GM19351 (cell line): Measurements from ENCODE around the gene INPP5K.
A peak's percentile ranks its signal among the peaks of the same experiment; 100 is the strongest.
"Not testable (repeated sequence)": the region's sequence is repeated elsewhere in the genome, so short reads cannot be mapped to it uniquely, and the experiment has no call there.

ENCODE experiments used
- ATAC-seq: cut with Tn5 transposase; IDR thresholded peaks from one replicate; pipeline ENCODE4 v1.9.1; 2021; ENCODE audit warnings: mild to moderate bottlenecking, moderate library complexity; ENCODE audit not compliant: unreplicated experiment

INPP5K gene

DNA sequence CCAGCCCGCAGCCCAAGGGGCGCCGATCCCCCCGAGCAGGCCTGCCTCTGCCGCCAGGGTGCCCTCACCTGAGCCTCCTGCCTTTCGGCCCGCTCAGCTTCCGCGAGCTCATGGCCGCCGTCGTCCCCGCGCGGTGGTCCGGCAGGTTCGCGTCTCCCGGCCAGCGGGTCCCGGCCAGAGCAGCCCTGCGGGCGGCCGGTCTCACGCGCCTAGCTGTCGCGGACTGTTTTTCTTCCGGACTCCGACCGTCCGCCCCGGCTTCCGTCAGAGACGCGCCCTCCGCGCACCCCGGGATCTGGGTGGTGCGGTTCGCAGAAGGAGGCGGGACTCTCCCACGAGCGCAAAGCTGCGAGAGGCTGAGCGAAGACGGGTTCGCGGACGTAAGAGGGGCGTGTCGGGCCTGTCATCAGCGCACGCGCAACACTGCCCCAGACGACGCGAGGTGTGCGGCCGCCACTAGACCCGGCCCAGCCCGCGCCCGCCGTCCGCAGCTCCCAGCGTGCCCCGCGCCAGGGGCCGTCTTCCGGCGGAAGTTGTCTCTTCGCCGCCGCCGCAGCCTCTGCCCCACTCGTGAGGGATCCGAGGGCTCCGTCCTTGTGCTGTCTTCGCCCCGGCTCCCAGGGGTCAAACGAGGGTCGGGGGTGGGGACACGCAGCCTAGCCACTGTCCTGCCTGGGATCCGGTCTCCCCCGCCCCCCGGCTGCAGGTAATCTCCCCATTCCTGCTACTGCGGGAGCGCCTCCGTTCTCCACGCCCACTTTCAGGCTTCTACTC, at the start of gene INPP5K:
Gene INPP5K, minus strand, starts transcription at position 225 of the 774 bp plus-strand sequence. Its CDS starts 113 bp downstream, at position 112.
- ATAC-seq, result peak; percentile 92

DNA sequence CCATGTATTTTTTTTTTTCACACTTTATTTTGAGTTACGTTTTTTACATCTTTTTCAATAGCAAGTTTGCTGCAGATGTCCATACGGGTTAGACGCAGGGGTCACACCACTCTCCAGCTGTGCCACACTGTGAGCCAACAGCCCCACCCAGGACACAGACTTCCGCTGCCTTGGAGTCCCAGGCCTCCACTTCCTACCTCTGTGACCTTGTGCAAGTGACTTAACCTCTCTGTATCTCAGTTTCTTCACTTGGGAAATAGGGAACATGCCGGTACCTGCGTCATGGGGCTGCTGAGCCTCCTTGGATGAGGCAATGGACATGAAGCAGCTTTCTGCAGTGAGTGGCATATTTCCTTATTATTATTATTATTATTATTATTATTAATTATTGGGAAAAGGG, 49.5 kb upstream of the INPP5K start:
- ATAC-seq, result no peak

DNA sequence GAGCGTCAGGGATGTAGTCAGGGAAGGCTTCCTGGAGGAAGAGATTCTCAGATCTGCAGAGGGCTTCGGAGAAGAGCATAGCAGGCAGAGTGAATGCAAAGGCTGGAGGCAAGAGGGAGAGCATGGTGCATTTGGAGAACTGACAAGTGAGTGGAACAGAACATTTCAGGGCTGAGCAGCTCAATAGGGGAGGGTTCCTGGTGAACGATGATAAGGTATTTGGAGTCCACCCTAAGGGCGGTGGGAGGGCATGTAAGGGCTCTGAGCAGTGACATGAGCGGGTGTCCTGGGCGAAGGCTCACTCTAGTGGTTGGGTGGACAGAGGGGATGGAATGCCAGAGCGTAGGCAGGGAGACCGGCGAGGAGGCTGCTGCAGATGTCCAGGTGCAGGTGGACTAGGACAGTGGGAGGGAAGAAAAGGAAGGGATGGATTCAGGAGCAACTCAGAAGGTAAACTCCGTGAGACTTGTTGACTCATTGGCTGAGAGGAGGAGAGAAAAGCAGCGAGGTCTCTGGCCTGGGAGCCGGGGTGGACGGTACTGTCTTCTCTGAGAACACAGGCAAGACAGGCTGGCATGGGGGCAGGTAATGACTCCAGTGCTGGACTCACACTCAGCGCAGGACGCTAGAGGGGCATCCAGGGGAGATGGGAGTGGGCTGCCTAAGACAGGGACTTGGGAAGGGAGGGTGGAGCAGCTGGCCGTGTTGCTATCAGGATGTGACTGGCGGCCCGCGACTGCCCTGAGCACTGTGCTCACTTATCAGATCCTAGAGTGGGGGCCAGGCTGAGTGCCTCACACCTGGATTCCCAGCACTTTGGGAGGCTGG, 47.6 kb upstream of the INPP5K start:
- no peak for ATAC-seq

DNA sequence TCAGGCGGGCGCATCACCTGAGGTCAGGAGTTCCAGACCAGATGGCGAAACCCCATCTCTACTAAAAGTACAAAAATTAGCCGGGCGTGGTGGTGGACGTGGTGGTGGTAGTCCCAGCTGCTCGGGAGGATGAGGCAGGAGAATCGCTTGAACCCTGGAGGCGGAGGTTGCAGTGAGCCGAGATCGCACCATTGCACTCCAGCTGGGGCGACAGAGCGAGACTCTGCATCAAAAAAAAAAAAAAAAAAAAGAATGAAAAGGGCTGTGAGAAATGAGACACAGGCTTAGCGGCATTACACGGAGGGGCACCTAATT, 47.0 kb upstream of the INPP5K start:
- ATAC-seq, result not testable (repeated sequence)

DNA sequence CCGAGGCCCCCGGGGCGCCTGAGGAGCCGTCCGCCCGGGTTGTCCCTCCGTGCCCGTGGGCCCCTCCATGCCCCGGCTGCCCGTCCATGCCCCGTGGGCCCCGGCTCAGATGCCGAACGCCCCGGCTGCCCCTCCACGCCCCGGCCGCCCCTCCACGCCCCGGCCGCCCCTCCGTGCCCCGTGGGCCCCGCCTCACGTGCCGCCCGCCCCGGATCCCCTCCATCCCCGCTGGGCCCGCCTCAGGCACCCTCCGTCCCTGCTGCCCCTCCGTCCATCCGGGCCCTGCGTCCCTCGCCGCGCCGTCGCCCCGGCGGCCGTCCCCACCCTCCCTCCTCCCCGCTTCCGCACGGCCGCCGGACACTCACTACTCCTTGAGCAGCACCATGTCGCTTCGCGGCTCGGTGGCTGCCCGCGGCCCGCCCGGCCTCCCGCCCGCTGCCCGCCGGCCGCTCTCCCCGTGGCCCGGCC, 45.8 kb upstream of the INPP5K start:
- peak; percentile 40 for ATAC-seq

DNA sequence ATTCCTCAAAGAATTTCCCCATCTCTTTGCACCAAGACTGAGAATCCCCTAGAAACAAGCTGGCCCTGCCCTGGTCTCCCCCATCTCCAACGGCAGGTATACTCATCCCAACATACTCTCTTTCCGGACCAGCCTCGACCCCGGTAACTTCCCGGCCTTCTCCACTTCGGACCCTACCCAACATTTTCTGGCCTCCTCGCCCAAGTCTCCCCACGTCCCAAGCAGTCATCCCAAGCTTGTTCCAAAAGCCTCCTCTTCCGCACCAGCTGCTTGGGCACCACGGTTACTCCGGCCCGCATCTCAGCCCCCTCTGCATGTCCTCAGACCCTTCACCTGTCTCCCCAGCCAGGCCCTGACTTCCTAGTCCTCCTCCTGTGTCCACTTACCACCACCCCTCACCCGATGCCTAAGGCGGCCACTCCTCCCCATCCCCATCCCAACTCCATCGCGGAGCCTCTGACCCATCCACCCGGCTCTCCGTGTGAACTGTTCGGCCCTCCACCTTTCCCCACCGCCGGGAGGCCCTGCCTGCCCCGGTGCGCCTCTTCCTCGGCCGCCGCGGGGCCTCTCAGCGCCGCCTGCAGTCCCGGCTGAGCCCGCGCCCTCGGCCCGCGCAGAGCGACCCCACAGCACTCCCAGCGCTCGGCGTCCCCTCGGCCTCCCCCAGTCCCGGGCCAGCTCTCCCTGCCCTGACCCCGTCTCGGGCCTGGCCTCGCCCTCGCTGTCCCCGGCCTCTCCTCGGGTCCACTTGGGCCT, 45.2 kb upstream of the INPP5K start:
- ATAC-seq, result no peak

DNA sequence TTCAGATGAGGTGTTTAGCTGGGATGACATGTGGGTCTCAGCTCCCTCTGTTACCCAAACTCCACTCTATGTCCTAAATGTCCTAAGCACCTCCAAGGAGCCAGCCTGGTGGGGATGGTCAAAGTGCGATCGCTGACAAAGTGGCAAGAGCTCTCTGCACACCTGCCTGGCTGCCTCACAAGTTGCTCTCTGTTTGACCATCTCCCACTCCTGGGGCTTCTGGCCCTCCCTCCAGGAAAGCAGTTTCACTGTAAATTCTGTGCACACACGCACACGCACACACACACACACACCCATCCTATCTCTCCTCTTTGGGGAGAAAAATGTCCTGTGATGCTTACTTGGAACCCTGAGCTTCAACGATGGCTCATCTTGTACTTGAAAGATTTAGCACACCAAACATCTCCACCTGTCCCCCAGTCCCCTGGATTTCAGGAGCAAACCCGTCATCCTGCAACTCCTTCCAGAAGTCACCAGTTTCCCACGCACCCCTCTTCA, 44.5 kb upstream of the INPP5K start:
- ATAC-seq, result no peak

DNA sequence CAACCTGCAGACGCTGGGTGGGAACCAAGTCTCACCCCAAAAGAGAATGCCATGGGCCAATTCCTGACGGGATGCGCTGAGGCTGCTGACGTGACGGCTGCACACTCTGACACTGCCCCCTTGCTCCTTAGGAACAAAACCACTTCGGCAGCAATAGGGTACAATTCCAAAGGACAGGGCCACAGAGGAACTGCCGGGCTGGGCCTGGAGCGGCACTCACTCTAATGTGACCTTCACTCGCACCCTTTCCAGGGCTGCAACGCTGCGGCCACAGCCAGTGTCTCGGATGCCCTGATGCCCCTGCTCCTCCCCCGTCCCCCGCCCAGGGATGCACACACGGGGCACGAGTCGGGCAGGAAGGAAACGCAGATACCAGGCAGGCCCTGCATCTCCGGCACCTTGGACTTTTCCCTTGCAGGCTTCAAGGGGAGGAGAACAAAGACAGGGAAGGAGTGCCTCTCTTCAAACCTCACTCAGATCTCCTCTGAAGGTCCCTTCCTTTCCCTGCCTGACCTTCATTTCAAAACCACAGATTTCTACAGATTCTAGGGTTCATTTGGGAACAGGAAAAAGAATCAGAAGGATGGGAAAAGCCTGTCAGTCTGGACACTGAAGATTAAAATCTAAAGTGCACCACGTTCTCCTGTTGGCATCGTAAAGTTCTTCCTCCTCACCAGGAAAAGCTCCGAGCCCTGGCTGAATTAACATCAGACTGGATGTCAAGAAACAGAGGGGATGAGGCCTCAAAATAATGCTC, 43.9 kb upstream of the INPP5K start:
- ATAC-seq, result no peak

DNA sequence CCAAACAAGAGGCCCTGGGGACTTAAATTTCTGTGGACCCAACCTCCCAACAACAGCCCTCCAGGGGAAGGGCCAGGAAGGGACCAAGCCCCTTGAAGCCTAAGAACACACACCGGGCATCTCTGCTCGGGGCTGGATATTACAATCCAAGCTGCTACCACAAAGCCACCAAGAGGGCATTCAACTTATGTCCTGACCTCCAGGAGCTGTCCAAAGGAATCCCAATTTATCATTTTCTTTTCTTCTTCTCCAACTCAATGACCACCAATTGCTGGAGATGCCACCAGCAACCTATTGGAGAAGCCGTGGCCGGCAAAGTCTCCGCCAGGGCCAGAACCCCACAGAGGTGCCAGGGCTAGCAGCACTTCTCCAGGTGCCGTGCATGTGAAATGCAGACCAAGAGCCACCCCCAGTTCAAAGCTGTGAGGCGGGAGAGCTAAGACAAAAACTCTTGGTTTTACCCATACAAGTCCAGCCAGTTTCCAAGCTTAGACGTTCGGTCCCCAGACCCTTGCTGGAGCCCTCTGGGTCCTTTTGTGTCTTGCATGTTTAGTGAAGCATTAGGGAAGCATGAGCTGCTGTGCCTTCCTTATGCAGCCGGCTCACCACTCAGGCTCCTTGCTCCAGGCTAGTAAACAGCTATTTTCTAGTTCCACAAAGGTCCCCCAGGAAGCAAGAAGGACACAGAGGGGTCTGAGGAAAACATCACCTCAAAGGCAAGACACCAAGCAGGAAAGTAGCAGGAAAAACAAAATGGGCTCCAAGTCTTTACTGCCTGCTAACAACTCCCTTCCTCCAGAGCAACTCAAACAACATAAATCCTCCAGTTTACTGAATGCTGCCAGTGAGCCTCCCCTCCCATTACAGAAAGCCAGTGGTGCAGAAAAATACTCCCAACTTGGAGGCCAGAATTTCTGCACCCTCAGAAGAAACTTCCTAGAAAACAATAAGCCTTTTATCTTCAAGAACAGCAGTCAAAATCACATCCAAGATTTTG, 42.9 kb upstream of the INPP5K start:
- no peak for ATAC-seq

DNA sequence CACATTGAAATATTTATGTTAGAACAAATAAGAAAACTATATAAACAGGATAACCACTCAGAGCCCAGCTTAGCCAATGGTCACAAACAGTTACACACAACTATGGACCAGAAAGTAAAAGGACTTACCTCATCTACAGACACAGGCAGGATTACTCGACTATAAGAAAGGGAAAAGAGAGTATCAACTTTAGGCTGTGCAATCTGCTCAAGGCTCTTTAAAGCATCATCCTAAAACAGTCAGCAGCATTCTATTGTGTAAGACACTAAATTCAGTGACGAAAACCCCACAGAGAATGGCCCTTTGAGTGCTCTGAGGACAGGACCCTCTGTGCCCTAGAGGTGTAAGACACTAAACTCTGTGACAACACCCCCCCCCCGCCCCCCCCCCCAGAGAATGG, 42.0 kb upstream of the INPP5K start:
- no peak for ATAC-seq

DNA sequence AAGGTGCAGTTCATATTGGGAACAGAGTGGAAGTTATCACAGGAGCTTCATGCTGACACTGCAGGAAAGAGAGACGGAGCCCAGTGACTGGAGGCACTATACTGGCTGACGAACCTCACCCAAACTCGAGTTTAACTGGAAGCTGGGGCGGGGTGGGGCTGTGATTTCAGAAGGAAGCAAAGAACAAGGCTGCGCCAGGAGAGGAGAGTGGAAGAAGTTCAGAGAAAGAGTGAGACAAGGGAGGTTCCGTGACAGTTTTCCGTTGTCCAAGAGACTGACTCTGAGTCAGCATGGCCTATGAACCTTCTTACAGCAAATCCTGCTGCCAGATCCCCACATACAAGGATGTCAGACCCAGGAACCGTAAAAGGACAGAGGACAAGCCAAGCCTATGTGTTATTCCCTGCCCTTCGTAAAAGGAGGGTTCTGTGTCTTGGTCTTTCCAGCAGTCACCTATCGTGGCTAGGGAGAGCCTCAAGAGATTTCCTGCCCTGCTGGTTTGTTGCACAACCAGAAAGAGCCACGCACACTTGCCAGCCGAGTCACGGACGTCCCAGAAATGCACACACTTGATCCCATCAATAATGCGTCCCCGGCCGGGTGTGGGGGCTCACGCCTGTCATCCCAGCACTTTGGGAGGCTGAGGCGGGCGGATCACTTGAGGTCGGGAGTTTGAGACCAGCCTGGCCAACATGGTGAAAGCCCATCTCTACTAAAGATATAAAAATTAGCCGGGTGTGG, 41.1 kb upstream of the INPP5K start:
- no peak for ATAC-seq

DNA sequence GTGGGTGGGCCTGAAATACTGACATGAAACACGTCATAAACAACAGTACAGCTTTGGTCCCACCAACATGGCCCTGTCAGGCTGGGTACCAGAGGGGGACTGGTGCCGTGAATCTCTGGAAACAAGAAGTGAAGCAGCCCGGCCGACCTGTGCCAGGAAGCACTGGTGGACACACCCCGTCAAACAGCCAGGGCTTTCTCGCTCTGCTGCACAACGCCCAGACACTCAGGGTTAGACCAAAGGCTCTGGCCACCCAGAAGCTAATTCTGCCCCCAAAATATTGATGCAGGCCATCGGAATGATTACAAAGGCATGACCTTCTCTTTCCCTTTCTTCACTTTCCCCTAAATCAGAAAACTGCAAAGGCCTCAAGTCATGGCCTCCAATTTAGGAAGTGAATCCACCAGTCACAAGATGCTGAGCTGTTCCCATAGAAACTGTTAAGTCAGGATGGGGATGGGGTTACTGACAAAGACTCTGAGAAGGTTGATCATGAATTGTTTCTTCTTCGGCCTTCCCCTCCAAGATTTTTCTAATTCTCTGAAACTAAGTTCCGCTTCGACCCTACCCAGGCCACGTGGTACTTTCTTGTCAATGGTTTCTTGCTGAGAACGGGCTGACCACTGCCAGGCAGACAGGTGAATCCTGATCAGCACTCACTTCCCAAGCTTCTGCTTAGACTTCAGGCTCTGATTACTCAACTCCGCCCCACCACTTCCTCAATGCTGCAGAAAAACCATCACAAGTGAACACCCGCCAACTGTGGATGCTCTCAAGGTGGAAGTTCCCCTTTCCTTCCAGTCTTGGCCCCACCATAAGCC, 39.4 kb upstream of the INPP5K start:
- ATAC-seq, result no peak

DNA sequence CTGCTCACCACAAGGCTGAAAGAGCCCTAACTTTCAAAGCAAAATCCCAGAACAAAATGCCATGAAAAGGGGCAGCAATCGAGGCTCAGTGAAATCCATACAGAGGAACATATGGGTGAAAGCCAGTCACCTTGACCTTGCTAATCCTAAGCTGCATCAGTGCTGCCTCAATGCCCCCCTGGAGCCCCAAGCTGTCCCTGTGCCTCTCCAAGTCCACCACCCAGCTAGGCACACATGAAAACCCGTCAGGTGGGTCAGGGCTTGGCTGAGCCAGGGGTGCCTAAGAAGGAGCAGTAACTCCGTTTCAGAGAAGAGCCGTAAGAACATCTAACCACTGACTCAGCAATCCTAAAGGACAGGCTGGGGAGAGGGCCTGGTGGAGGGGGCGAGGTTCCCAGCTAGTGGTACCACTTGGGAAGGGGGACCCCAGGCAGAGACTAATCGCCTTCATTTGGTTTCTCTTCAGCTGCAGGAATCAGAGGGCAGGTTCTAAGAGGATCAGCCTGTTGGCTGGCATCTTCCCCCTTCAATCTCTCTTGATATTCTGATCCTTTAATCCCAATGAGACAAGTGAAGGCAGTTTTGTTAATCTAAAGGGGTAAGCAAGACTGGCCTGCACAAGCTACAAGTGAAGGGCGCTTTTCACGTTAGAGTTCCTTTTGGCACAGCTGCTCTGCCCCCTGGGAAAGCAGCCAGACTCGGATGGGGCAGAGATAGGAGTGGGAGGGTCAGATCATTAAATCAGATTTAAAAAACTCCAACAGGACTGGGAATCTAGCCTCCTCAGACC, 38.5 kb upstream of the INPP5K start:
- no peak for ATAC-seq

DNA sequence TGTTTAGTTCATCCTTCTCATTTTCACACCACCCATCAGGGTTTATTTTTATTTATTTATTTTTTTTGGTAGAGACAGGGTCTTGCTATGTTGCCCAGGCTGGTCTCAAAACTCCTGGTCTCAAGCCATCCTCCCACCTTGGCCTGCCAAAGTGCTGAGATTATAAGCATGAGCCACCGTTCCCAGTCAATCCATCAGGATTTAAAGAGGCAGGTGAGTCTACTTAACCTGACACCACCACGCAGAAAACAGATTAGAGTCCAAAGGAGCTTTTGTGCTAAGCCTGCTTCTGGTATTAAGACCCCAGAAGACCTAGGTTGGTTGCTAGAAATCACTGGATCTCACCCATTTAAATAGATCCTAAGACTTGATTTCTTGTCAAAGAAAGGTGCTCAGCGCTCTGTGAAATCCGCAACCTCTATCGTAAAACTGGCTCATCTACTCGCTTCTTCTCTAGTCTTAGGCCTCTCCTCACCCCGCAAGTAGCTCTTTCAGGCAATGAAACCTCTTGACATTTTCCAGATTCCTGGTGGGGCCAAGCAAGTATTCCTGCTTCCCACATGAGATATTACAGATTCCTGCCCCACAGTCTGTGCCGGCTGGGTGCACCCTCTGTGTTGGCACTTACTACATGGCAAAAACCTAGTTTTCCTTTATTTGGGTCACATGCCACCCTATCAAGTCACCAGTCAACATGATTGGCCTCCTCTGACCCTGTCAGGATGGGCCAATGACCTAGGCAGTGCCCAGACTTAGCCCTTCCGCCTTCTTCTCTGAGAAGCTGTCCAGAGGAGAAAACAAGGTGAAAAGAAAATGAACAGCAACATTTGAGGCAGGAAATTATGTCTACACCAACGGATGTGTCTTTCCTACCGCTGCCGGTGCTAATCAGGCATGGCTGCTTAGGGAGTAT, 37.2 kb upstream of the INPP5K start:
- no peak for ATAC-seq

DNA sequence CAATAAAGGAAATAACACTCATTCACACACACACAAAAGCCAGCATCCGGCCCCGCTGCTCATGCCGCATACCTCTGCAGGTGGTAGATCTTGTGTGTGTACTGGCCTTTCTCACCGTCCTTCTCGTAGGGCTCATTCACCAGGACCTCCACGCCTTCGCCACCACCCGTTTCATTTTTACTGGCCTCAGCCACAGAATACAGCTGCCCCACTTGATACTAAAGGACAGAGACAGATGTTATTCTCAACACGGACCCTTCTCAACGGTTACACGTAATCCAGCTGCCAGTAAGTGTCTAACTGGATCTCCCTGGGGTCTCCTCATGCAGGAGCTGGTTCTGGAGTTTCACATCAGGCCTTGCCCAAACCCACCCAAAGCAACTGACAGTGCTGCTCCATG, 36.5 kb upstream of the INPP5K start:
- ATAC-seq, result no peak

DNA sequence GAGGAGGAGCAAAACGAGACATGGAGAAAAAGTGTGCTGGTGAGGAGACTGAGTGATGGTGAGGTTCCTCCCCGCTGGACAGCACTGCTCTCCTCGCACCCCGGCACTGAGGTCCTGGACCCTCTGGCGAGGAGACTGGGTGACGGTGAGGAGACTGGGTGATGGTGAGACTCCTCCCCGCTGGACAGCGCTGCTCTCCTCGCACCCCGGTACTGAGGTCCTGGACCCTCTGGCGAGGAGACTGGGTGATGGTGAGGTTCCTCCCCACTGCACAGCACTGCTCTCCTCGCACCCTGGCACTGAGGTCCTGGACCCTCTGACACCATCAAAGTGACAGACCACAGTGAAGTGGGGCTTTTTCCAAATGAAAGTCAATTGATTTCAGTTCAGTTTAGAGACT, 35.3 kb upstream of the INPP5K start:
- no peak for ATAC-seq
